Mucosa of descending colon (tissue), 3 donors: ENCODE results near the gene SNRPD1. TPM values are rescaled to one million over a fixed set of nuclear protein-coding genes. Genes with fewer than 3 reads are reported as not detected.

Source experiments
- ATAC-seq: fragments of 200-7000 bp; cut with Tn5 transposase; one replicate; pipeline ENCODE4 v1.9.1; 2020; ENCODE audit warnings: mild to moderate bottlenecking, moderate library complexity
- DNase-seq, 3 donors: peaks; one replicate each; pipeline ENCODE4 v3.0.0-alpha.2; 2020
- H3K36me3 ChIP-seq: fragments of 200-600 bp; one replicate; pipeline ENCODE4 v1.8.0; 2021; ENCODE audit warnings: low read depth, mild to moderate bottlenecking
- H3K4me1 ChIP-seq: fragments of 200-600 bp; one replicate; pipeline ENCODE4 v1.8.0; 2021; ENCODE audit warnings: low read depth, mild to moderate bottlenecking
- H3K4me3 ChIP-seq: fragments of 200-600 bp; one replicate; pipeline ENCODE4 v1.8.0; 2021; ENCODE audit warnings: mild to moderate bottlenecking
- H3K9me3 ChIP-seq: fragments of 200-600 bp; one replicate; pipeline ENCODE4 v1.8.0; 2021; ENCODE audit warnings: mild to moderate bottlenecking
- intact Hi-C, 2 donors: fragments of 100-400 bp; cut with DNase I in 1 of 2; cut with micrococcal nuclease in 1 of 2; formaldehyde crosslinking; loops; one replicate each; pipeline versions ENCODE4 v1.11.0 to v1.11.1; 2022; cut with DNase I, micrococcal nuclease
- total RNA-seq, 3 donors: library from RNA; stranded (reverse); fragmentation: NEBNext Ultra II Directional in 2 of 3; extraction: Animal tissue kit (Norgen Biotek cat#: 25700) in 2 of 3; gene quantifications; one replicate each; pipeline versions ENCODE4 v1.2.1 to v1.2.4, GENCODE V29; 2021 to 2023
- TF ChIP-seq, protein P1 (sequence below): fragments of 200-600 bp; IDR thresholded peaks from one replicate; pipeline ENCODE4 v1.8.0; 2022; ENCODE audit warnings: antibody characterized with exemption, mild to moderate bottlenecking
- donor health status: DM: no; HTN: no; CAD: no; lungs with moderate emphysema.
- donor health status: DM: no; HTN: no; CAD: no.
- donor health status: DM: no; HTN: yes; CAD: no.

The SNRPD1 gene
- total RNA-seq, 3 donors from 2014 or later = 29.5 to 42.2 (median 32.2) TPM

DNA sequence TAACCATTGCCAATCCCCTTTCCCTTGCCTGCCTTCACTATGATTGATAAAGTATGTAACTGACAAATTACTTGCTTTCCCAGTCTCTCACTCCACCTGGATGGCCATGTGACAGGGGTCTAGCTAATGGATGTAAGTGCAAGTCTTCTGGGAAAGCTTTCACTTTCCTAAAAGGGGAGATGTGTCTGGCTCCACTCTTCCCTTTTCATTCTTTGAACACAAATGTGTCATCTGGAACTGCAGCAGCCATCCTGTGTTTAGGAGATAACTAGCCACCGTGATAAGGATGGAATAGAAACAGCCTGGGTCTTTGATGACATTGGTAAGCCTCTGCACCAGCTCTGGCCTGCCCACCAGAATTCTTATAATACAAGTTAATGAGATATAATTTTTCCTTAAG lies 38.2 kb downstream of the SNRPD1 start:
- Histone ChIP-seq H3K4me1 (no peaks in the 10 kb centered on the region), H3K9me3 (no peaks in the 10 kb centered on the region), H3K36me3 (peaks cover 4% of the 10 kb centered on the region), H3K4me3 (no peak overlapping the region)
- TF ChIP-seq, protein P1, sequence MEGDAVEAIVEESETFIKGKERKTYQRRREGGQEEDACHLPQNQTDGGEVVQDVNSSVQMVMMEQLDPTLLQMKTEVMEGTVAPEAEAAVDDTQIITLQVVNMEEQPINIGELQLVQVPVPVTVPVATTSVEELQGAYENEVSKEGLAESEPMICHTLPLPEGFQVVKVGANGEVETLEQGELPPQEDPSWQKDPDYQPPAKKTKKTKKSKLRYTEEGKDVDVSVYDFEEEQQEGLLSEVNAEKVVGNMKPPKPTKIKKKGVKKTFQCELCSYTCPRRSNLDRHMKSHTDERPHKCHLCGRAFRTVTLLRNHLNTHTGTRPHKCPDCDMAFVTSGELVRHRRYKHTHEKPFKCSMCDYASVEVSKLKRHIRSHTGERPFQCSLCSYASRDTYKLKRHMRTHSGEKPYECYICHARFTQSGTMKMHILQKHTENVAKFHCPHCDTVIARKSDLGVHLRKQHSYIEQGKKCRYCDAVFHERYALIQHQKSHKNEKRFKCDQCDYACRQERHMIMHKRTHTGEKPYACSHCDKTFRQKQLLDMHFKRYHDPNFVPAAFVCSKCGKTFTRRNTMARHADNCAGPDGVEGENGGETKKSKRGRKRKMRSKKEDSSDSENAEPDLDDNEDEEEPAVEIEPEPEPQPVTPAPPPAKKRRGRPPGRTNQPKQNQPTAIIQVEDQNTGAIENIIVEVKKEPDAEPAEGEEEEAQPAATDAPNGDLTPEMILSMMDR = no peak
- no peak for DNase-seq
- intact Hi-C loops = no loop called here
- ATAC-seq = no peak

DNA sequence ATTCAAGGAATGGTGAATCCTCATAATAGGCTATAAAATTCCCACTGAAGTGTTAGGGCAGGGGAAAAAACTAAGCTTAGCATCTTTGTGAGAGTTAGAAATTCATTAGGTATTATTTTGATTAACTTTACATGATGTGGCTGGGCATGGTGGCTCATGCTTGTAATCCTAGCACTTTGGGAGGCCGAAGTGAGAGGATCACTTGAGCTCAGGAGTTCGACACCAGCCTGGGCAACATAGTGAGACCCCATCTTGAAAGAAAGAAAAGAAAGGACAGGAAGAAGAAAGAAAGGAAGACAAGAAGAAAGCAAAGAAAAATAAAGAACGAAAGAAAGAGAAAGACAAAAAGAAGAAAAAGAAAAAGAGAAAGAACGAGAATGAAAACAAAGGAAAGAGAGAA lies 40.0 kb downstream of the SNRPD1 start:
- ATAC-seq = no peak
- H3K4me3 ChIP-seq = no peak overlapping the region
- H3K4me1 ChIP-seq = no peaks in the 10 kb centered on the region
- no peak for DNase-seq
- TF ChIP-seq, protein P1 = no peak
- H3K36me3 ChIP-seq = peaks cover 9% of the 10 kb centered on the region
- H3K9me3 ChIP-seq = no peaks in the 10 kb centered on the region
- intact Hi-C loops = no loop called here

DNA sequence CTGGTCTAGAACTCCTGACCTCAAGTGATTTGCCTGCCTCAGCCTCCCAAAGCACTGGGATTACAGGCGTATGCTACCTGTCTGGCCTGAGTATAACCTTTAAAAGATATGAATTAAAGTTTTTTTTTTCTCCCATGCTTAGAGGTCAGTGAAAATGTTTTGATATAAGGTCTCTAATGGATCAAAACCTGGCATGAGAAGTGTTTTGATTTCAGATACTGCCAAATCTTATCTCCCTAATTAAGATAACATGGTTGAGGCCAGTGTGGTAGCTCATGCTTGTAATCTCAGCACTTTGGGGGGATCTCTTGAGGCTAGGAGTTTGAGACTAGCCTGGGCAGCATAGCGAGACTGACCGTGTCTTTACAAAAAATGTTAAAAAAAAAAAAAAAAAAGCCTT lies 41.2 kb downstream of the SNRPD1 start:
- Histone ChIP-seq H3K4me3 (no peak overlapping the region), H3K36me3 (peaks cover 9% of the 10 kb centered on the region), H3K4me1 (no peaks in the 10 kb centered on the region), H3K9me3 (no peaks in the 10 kb centered on the region)
- TF ChIP-seq, protein P1 = no peak
- intact Hi-C loops = no loop called here
- ATAC-seq (no peak), DNase-seq (no peak)

DNA sequence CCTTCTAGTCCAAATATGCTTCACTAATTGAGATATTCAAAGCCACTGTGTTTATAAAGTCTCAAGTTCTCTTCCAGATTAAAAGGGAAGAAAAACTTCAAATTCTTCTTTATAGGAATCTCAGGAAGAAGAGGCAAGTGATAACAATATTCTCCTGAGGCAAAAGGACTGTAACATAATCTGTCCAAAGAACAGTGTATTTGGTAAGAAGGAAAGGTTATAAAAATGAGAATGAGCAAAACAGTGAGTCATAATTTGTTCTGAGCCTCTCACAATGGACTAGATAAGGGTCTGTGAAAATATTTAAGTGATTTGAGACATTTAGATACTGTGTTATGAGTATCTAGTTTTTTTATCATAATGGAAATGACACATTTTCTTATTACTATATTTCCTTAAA lies 44.3 kb downstream of the SNRPD1 start:
- peaks cover 5% of the 10 kb centered on the region for H3K36me3 ChIP-seq
- TF ChIP-seq, protein P1 = no peak
- ATAC-seq (no peak), DNase-seq (no peak)
- no peaks in the 10 kb centered on the region for H3K9me3 ChIP-seq
- H3K4me1 ChIP-seq = no peaks in the 10 kb centered on the region
- no peak overlapping the region for H3K4me3 ChIP-seq
- intact Hi-C loops = no loop called here

DNA sequence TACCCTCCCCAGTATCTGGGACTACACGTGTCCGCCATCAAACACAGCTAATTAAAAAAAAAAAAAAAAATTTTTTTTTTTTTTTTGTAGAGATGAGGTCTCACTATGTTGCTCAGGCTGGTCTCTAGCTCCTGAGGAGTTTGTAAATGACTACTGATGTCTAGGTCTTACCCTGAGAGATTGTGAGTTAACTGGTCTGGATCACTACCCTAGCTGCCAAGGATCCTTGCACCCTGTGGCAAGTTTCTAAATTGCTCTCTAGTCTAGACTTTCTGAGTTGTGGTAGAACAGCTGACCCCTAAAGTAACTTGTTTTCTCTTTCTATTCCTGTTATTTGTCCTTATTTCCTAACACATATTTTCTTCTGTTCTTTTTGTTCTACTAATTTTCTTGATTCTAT lies 48.0 kb downstream of the SNRPD1 start:
- Histone ChIP-seq H3K9me3 (no peaks in the 10 kb centered on the region), H3K4me1 (peaks cover 4% of the 10 kb centered on the region), H3K36me3 (peaks cover 5% of the 10 kb centered on the region), H3K4me3 (no peak overlapping the region)
- no peak for DNase-seq
- ATAC-seq = no peak
- intact Hi-C loops = no loop called here
- TF ChIP-seq, protein P1 = no peak

DNA sequence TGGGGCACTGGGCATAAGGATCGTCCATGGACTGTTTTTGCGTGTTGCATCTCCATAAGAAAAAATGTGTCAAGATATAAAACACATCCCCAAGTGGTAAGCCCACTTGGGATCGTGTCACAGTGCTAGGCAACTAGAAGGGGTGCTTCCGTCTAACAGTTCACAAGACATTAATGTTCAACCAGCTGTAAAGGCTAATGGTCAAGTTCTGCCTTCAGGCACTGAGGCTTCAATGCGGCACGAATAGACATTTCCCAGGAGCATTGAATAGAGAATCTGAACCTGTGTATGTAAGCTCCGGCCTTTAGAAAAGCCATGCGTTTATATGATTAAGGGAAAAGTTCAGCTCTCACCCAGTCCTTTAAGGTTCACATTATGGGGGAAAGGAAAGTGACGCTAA lies 50.5 kb downstream of the SNRPD1 start:
- TF ChIP-seq, protein P1 = no peak
- Histone ChIP-seq H3K4me3 (no peak overlapping the region), H3K9me3 (no peaks in the 10 kb centered on the region), H3K36me3 (no peaks in the 10 kb centered on the region), H3K4me1 (peaks cover 4% of the 10 kb centered on the region)
- DNase-seq = no peak
- intact Hi-C loops = no loop called here
- ATAC-seq = no peak
